Measurements from ENCODE around the gene CCDC183.
"Not testable (repeated sequence)": the region's sequence is repeated elsewhere in the genome, so short reads cannot be mapped to it uniquely, and the experiment has no call there.

The CCDC183 gene

DNA sequence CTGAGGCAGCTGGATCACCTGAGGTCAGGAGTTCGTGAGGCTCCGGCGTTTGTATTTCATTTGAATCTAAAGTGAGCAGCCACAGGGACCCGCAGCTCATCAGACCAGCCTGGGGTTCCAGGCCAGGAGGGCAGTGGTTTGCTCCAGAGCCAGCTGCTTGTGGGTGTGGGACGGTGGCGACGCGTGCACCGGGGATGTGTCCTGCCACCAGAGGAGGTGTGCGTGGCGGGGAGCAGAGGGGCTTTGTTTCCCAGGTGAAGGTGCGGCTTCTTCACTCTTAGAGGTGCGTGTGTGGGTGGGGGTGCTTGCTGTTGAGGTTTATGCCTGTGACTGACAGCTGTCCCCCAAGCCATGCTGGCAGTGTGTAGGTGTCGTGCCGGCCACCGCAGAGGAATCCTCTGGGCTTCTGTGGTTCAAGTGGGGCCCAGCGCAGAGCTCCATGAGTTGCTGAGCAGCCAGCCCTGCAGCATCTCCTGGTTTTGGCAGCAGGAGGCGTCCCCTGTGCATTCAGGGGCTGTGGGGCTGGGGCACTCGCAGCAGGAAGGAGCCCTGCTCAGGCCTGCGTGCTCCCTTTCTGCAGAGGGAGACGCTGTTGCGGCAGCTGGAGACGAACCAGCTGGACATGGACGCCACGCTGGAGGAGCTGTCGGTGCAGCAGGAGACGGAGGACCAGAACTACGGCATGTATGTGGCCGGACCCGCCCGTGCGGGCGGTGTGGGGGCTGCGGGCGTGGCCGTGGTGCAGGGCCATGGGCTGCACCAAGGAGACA, 39.2 kb downstream of the CCDC183 start:
- Histone ChIP-seq H3K27ac (ENCODE audit: low read depth, low read length, poor library complexity, severe bottlenecking) (no peak overlapping the region), H3F3A (ENCODE audit: insufficient read depth, low read length) (no peaks in the 10 kb centered on the region), H3K9ac (ENCODE audit: low read length) (no peak overlapping the region), H2AFZ (ENCODE audit: low read length) (no peak overlapping the region), H3K27me3 (ENCODE audit: insufficient read depth, low read length) (no peaks in the 10 kb centered on the region), H3K36me3 (ENCODE audit: insufficient read depth, low read length) (peaks cover 56% of the 10 kb centered on the region), H3K4me1 (ENCODE audit: insufficient read depth, low read length, severe bottlenecking) (no peaks in the 10 kb centered on the region), H3K79me2 (ENCODE audit: insufficient read depth, low read length) (no peaks in the 10 kb centered on the region), H3K9me3 (ENCODE audit: low read length) (no peaks in the 10 kb centered on the region), H4K20me1 (ENCODE audit: insufficient read depth, low read length) (no peaks in the 10 kb centered on the region), H3K4me3 (ENCODE audit: low read depth, low read length, poor library complexity, severe bottlenecking) (no peak overlapping the region), H3K4me2 (ENCODE audit: low read length) (no peak overlapping the region), H3K9me2 (ENCODE audit: low read depth, low read length) (no peaks in the 10 kb centered on the region)
- TF ChIP-seq, protein P1, sequence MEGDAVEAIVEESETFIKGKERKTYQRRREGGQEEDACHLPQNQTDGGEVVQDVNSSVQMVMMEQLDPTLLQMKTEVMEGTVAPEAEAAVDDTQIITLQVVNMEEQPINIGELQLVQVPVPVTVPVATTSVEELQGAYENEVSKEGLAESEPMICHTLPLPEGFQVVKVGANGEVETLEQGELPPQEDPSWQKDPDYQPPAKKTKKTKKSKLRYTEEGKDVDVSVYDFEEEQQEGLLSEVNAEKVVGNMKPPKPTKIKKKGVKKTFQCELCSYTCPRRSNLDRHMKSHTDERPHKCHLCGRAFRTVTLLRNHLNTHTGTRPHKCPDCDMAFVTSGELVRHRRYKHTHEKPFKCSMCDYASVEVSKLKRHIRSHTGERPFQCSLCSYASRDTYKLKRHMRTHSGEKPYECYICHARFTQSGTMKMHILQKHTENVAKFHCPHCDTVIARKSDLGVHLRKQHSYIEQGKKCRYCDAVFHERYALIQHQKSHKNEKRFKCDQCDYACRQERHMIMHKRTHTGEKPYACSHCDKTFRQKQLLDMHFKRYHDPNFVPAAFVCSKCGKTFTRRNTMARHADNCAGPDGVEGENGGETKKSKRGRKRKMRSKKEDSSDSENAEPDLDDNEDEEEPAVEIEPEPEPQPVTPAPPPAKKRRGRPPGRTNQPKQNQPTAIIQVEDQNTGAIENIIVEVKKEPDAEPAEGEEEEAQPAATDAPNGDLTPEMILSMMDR (IDR thresholded peaks at IDR 0.05; ENCODE audit: low read length) = no peak
- TF ChIP-seq EZH2 (IDR thresholded peaks at IDR 0.05; ENCODE audit: borderline replicate concordance, low read length) = no peak

- Histone ChIP-seq H4K20me1 (ENCODE audit: insufficient read depth, low read length) (no peaks in the 10 kb centered on the region), H3F3A (ENCODE audit: insufficient read depth, low read length) (no peaks in the 10 kb centered on the region), H3K79me2 (ENCODE audit: insufficient read depth, low read length) (no peaks in the 10 kb centered on the region), H2AFZ (ENCODE audit: low read length) (no peak overlapping the region), H3K9me3 (ENCODE audit: low read length) (no peaks in the 10 kb centered on the region), H3K9ac (ENCODE audit: low read length) (no peak overlapping the region), H3K9me2 (ENCODE audit: low read depth, low read length) (no peaks in the 10 kb centered on the region), H3K4me1 (ENCODE audit: insufficient read depth, low read length, severe bottlenecking) (peaks cover 3% of the 10 kb centered on the region), H3K36me3 (ENCODE audit: insufficient read depth, low read length) (peaks cover 56% of the 10 kb centered on the region), H3K27me3 (ENCODE audit: insufficient read depth, low read length) (no peaks in the 10 kb centered on the region), H3K27ac (ENCODE audit: low read depth, low read length, poor library complexity, severe bottlenecking) (no peak overlapping the region), H3K4me3 (ENCODE audit: low read depth, low read length, poor library complexity, severe bottlenecking) (no peak overlapping the region), H3K4me2 (ENCODE audit: low read length) (no peak overlapping the region)
- TF ChIP-seq, protein P1 (IDR thresholded peaks at IDR 0.05; ENCODE audit: low read length) = no peak
- TF ChIP-seq EZH2 (IDR thresholded peaks at IDR 0.05; ENCODE audit: borderline replicate concordance, low read length) = no peak
Observed at GRCh38 chr9:136835932-136836904, 40.1 kb downstream of the CCDC183 start.

- peaks cover 13% of the 10 kb centered on the region for H3K4me1 ChIP-seq (ENCODE audit: insufficient read depth, low read length, severe bottlenecking)
- H3K36me3 ChIP-seq (ENCODE audit: insufficient read depth, low read length) = peaks cover 46% of the 10 kb centered on the region
Observed at GRCh38 chr9:136837146-136837855, 41.2 kb downstream of the CCDC183 start.

GRCh38 chr9:136837856-136838277, 41.7 kb downstream of the CCDC183 start:
- not testable (repeated sequence) for H3K9me3 ChIP-seq (ENCODE audit: low read length); H3K27ac ChIP-seq (ENCODE audit: low read depth, low read length, poor library complexity, severe bottlenecking); H4K20me1 ChIP-seq (ENCODE audit: insufficient read depth, low read length); H3K4me2 ChIP-seq (ENCODE audit: low read length); H3K27me3 ChIP-seq (ENCODE audit: insufficient read depth, low read length); H3K9me2 ChIP-seq (ENCODE audit: low read depth, low read length); H3K4me3 ChIP-seq (ENCODE audit: low read depth, low read length, poor library complexity, severe bottlenecking); H3K79me2 ChIP-seq (ENCODE audit: insufficient read depth, low read length); H2AFZ ChIP-seq (ENCODE audit: low read length); H3F3A ChIP-seq (ENCODE audit: insufficient read depth, low read length); H3K9ac ChIP-seq (ENCODE audit: low read length)
- peaks cover 16% of the 10 kb centered on the region for H3K4me1 ChIP-seq (ENCODE audit: insufficient read depth, low read length, severe bottlenecking)
- peaks cover 41% of the 10 kb centered on the region for H3K36me3 ChIP-seq (ENCODE audit: insufficient read depth, low read length)

More at GRCh38 chr9:136837146-136837855, 41.2 kb downstream of the CCDC183 start:
- Histone ChIP-seq H3K27me3 (ENCODE audit: insufficient read depth, low read length) (no peaks in the 10 kb centered on the region), H3F3A (ENCODE audit: insufficient read depth, low read length) (no peaks in the 10 kb centered on the region), H3K79me2 (ENCODE audit: insufficient read depth, low read length) (no peaks in the 10 kb centered on the region), H3K9me2 (ENCODE audit: low read depth, low read length) (no peaks in the 10 kb centered on the region), H4K20me1 (ENCODE audit: insufficient read depth, low read length) (no peaks in the 10 kb centered on the region), H3K4me2 (ENCODE audit: low read length) (no peak overlapping the region), H2AFZ (ENCODE audit: low read length) (no peak overlapping the region), H3K4me3 (ENCODE audit: low read depth, low read length, poor library complexity, severe bottlenecking) (no peak overlapping the region), H3K9me3 (ENCODE audit: low read length) (no peaks in the 10 kb centered on the region), H3K9ac (ENCODE audit: low read length) (no peak overlapping the region), H3K27ac (ENCODE audit: low read depth, low read length, poor library complexity, severe bottlenecking) (no peak overlapping the region)
- TF ChIP-seq, protein P1 (IDR thresholded peaks at IDR 0.05; ENCODE audit: low read length) = no peak
- no peak for TF ChIP-seq EZH2 (IDR thresholded peaks at IDR 0.05; ENCODE audit: borderline replicate concordance, low read length)
